HEK293 (cell line): ENCODE results near the gene E2F4.

Experiments used
- CTCF ChIA-PET: fragments of 350-600 bp; formaldehyde crosslinking; extraction: SDS; loops from one replicate; lab custom pipeline; 2021; ENCODE audit warnings: antibody characterized with exemption; lab: Yijun Ruan, JAX
- POLR2A ChIA-PET: fragments of 300-600 bp; formaldehyde crosslinking; extraction: SDS; loops from one replicate; lab custom pipeline; 2020; ENCODE audit warnings: antibody characterized with exemption, inconsistent platforms; lab: Yijun Ruan, JAX
- H3K27ac ChIP-seq: fragments of 200-500 bp; sonication (Bioruptor generic); 2 replicates; pipeline ENCODE4 v1.5.1; 2014; ENCODE audit warnings: low read depth, low read length, control low read depth, inconsistent platforms; ENCODE audit errors: extremely low read depth
- H3K36me3 ChIP-seq, 2 experiments: fragments of 200-500 bp in 1 of 2; sonication (Bioruptor generic) in 1 of 2; 1 replicate in 1 of 2; 2 replicates in 1 of 2; pipeline ENCODE4 v1.5.1; 2014 to 2017; ENCODE audit warnings: inconsistent platforms in 2 of 2, low read length in 2 of 2; ENCODE audit not compliant: control insufficient read depth in 2 of 2, insufficient read depth in 1 of 2
- H3K4me1 ChIP-seq: fragments of 200-500 bp; sonication (Bioruptor generic); 2 replicates; pipeline ENCODE4 v1.5.1; 2014; ENCODE audit warnings: mild to moderate bottlenecking, low read length, inconsistent platforms; ENCODE audit not compliant: control insufficient read depth, insufficient read depth
- H3K4me3 ChIP-seq: 2 replicates; pipeline ENCODE4 v1.5.1; 2011; ENCODE audit warnings: low read depth, mild to moderate bottlenecking, control low read depth, low read length, moderate library complexity
- H3K9me3 ChIP-seq: fragments of 200-500 bp; sonication (Bioruptor generic); 2 replicates; pipeline ENCODE4 v1.5.1; 2014; ENCODE audit warnings: low read depth, low read length, inconsistent platforms; ENCODE audit not compliant: control insufficient read depth, insufficient read depth
- GLI4 ChIP-seq: fragments of 450-650 bp; formaldehyde crosslinking; IDR thresholded peaks from 2 replicates; pipeline ENCODE4 v1.5.1; 2016; ENCODE audit warnings: missing biosample characterization, missing genetic modification characterization
- GLIS1 ChIP-seq: fragments of 450-650 bp; formaldehyde crosslinking; IDR thresholded peaks from 2 replicates; pipeline ENCODE4 v1.5.1; 2016; ENCODE audit warnings: missing biosample characterization, missing genetic modification characterization
- HIC1 ChIP-seq: fragments of 450-650 bp; formaldehyde crosslinking; IDR thresholded peaks from 2 replicates; pipeline ENCODE4 v1.5.1; 2016; ENCODE audit warnings: missing biosample characterization, missing genetic modification characterization
- PRDM6 ChIP-seq: fragments of 450-650 bp; formaldehyde crosslinking; IDR thresholded peaks from 2 replicates; pipeline ENCODE4 v1.5.1; 2017; ENCODE audit warnings: missing biosample characterization, missing genetic modification characterization
- ZEB2 ChIP-seq: fragments of 450-650 bp; formaldehyde crosslinking; IDR thresholded peaks from 2 replicates; pipeline ENCODE4 v1.5.1; 2016; ENCODE audit warnings: missing biosample characterization, missing genetic modification characterization
- ZNF112 ChIP-seq: fragments of 450-650 bp; formaldehyde crosslinking; IDR thresholded peaks from 2 replicates; pipeline ENCODE4 v1.5.0; 2017; ENCODE audit warnings: missing biosample characterization, missing genetic modification characterization
- ZNF114 ChIP-seq: fragments of 450-650 bp; formaldehyde crosslinking; IDR thresholded peaks from 2 replicates; pipeline ENCODE4 v1.5.0; 2017; ENCODE audit warnings: missing biosample characterization, missing genetic modification characterization
- ZNF157 ChIP-seq: fragments of 450-650 bp; formaldehyde crosslinking; IDR thresholded peaks from 2 replicates; pipeline ENCODE4 v1.5.1; 2016; ENCODE audit warnings: missing biosample characterization, missing genetic modification characterization
- ZNF221 ChIP-seq: fragments of 450-650 bp; formaldehyde crosslinking; IDR thresholded peaks from 2 replicates; pipeline ENCODE4 v1.5.1; 2017; ENCODE audit warnings: missing biosample characterization, missing genetic modification characterization, borderline replicate concordance
- ZNF274 ChIP-seq, 2 experiments: fragments of 200-500 bp in 1 of 2; fragments of 450-650 bp in 1 of 2; sonication (Bioruptor generic) in 1 of 2; formaldehyde crosslinking in 1 of 2; IDR thresholded peaks; 2 replicates each; pipeline versions ENCODE4 v1.5.1 to v1.6.1; 2014 to 2016; ENCODE audit warnings: borderline replicate concordance in 1 of 2, inconsistent platforms in 1 of 2, low read length in 1 of 2, missing biosample characterization in 1 of 2, missing genetic modification characterization in 1 of 2
- ZNF311 ChIP-seq: fragments of 450-650 bp; formaldehyde crosslinking; IDR thresholded peaks from 2 replicates; pipeline ENCODE4 v1.5.1; 2017; ENCODE audit warnings: missing biosample characterization, missing genetic modification characterization, borderline replicate concordance
- ZNF366 ChIP-seq: fragments of 450-650 bp; formaldehyde crosslinking; conservative IDR thresholded peaks from 2 replicates; pipeline ENCODE4 v1.5.1; 2016; ENCODE audit warnings: missing biosample characterization, missing genetic modification characterization
- ZNF37A ChIP-seq: fragments of 450-650 bp; IDR thresholded peaks from 2 replicates; pipeline ENCODE4 v1.5.1; 2018; ENCODE audit warnings: missing biosample characterization, missing genetic modification characterization
- ZNF391 ChIP-seq: fragments of 450-650 bp; formaldehyde crosslinking; IDR thresholded peaks from 2 replicates; pipeline ENCODE4 v1.5.1; 2016; ENCODE audit warnings: low read depth, missing biosample characterization, missing genetic modification characterization, borderline replicate concordance
- ZNF433 ChIP-seq: fragments of 450-650 bp; formaldehyde crosslinking; IDR thresholded peaks from 2 replicates; pipeline ENCODE4 v1.5.1; 2016; ENCODE audit warnings: missing biosample characterization, missing genetic modification characterization, low read depth
- ZNF544 ChIP-seq: fragments of 450-650 bp; formaldehyde crosslinking; IDR thresholded peaks from 2 replicates; pipeline ENCODE4 v1.5.0; 2017; ENCODE audit warnings: missing biosample characterization, missing genetic modification characterization
- ZNF549 ChIP-seq: fragments of 450-650 bp; IDR thresholded peaks from 2 replicates; pipeline ENCODE4 v1.5.1; 2018; ENCODE audit warnings: missing biosample characterization, missing genetic modification characterization, mild to moderate bottlenecking, inconsistent platforms, moderate library complexity
- ZNF555 ChIP-seq: fragments of 450-650 bp; formaldehyde crosslinking; conservative IDR thresholded peaks from 2 replicates; pipeline ENCODE4 v1.5.1; 2017; ENCODE audit warnings: missing biosample characterization, mild to moderate bottlenecking, missing genetic modification characterization, inconsistent platforms
- ZNF560 ChIP-seq: fragments of 450-650 bp; formaldehyde crosslinking; IDR thresholded peaks from 2 replicates; pipeline ENCODE4 v1.5.1; 2017; ENCODE audit warnings: missing biosample characterization, missing genetic modification characterization, borderline replicate concordance
- ZNF596 ChIP-seq: fragments of 450-650 bp; IDR thresholded peaks from 2 replicates; pipeline ENCODE4 v1.5.0; 2018; ENCODE audit warnings: missing biosample characterization, mild to moderate bottlenecking, missing genetic modification characterization, moderate library complexity
- ZNF600 ChIP-seq: fragments of 450-650 bp; formaldehyde crosslinking; IDR thresholded peaks from 2 replicates; pipeline ENCODE4 v1.5.1; 2016; ENCODE audit warnings: missing biosample characterization, missing genetic modification characterization
- ZNF692 ChIP-seq: fragments of 450-650 bp; formaldehyde crosslinking; IDR thresholded peaks from 2 replicates; pipeline ENCODE4 v1.5.1; 2016; ENCODE audit warnings: missing biosample characterization, missing genetic modification characterization
- ZNF747 ChIP-seq: fragments of 450-650 bp; formaldehyde crosslinking; IDR thresholded peaks from 2 replicates; pipeline ENCODE4 v1.5.1; 2016; ENCODE audit warnings: missing biosample characterization, missing genetic modification characterization
- ZNF76 ChIP-seq: fragments of 450-650 bp; formaldehyde crosslinking; IDR thresholded peaks from 2 replicates; pipeline ENCODE4; 2016; ENCODE audit warnings: low read depth, missing biosample characterization, missing genetic modification characterization, borderline replicate concordance
- ZNF785 ChIP-seq: fragments of 450-650 bp; formaldehyde crosslinking; IDR thresholded peaks from 2 replicates; pipeline ENCODE4 v1.5.1; 2016; ENCODE audit warnings: missing biosample characterization, missing genetic modification characterization
- ZNF791 ChIP-seq: fragments of 450-650 bp; formaldehyde crosslinking; IDR thresholded peaks from 2 replicates; pipeline ENCODE4 v1.5.1; 2016; ENCODE audit warnings: missing biosample characterization, missing genetic modification characterization
- ZNF792 ChIP-seq: fragments of 450-650 bp; formaldehyde crosslinking; IDR thresholded peaks from 2 replicates; pipeline ENCODE4 v1.5.1; 2016; ENCODE audit warnings: missing biosample characterization, missing genetic modification characterization
- ZSCAN30 ChIP-seq: fragments of 450-650 bp; IDR thresholded peaks from 2 replicates; pipeline ENCODE4 v1.5.1; 2018; ENCODE audit warnings: missing biosample characterization, mild to moderate bottlenecking, missing genetic modification characterization, moderate library complexity

Gene E2F4

GRCh38 chr16:67237396-67238277, 45.7 kb downstream of the E2F4 start:
- ChIA-PET CTCF (interaction anchor here (1.1 to 1.2 kb wide), 2 partner anchors 8 to 14 kb away, joined by 3 to 5 read pairs; no protein-coding TSS in a partner anchor), POLR2A (interaction anchor here (1.3 to 4.0 kb wide), 4 partner anchors 9 to 40 kb away, joined by 3 to 25 read pairs (median 12); partner anchors contain the start of genes FHOD1 and TMEM208)
- TF ChIP-seq GLIS1 (tag by site-specific recombination) (no peak), ZNF274 (IDR thresholded peaks at IDR 0.05; ENCODE audit: low read length) (no peak), ZNF274 (tag by site-specific recombination; IDR thresholded peaks at IDR 0.05; ENCODE audit: borderline replicate concordance) (no peak), ZNF433 (no peak), ZNF785 (tag by site-specific recombination) (no peak), GLI4 (tag by site-specific recombination) (no peak), ZNF692 (tag by site-specific recombination) (no peak), ZNF157 (tag by site-specific recombination) (no peak), ZNF311 (tag by site-specific recombination) (no peak), ZNF112 (tag by site-specific recombination) (no peak), ZNF596 (tag by site-specific recombination) (no peak), PRDM6 (tag by site-specific recombination) (no peak), ZNF555 (tag by site-specific recombination) (no peak), ZNF366 (tag by site-specific recombination) (no peak), ZSCAN30 (tag by site-specific recombination) (no peak), ZNF747 (tag by site-specific recombination) (no peak)
- no peak overlapping the region for H3K27ac ChIP-seq
- H3K9me3 ChIP-seq, result no peaks in the 10 kb centered on the region
- H3K4me1 ChIP-seq, result no peaks in the 10 kb centered on the region
- no peak overlapping the region for H3K4me3 ChIP-seq
- peaks cover 4 to 67% of the 10 kb centered on the region in 2 experiments; a peak in 2 of 3 replicates for H3K36me3 ChIP-seq

- H3K27ac ChIP-seq, result no peak overlapping the region
- H3K9me3 ChIP-seq, result no peaks in the 10 kb centered on the region
- H3K4me3 ChIP-seq, result no peak overlapping the region
- ChIA-PET POLR2A (interaction anchor here (3.1 to 4.0 kb wide), 2 partner anchors 9 to 11 kb away, joined by 22 to 25 read pairs; partner anchors contain the start of genes FHOD1 and TMEM208), CTCF (interaction anchor here (1.1 to 1.2 kb wide), 2 partner anchors 8 to 15 kb away, joined by 3 to 5 read pairs; no protein-coding TSS in a partner anchor)
- H3K36me3 ChIP-seq, result peaks cover 4 to 65% of the 10 kb centered on the region in 2 experiments; a peak in 2 of 3 replicates
- no peaks in the 10 kb centered on the region for H3K4me1 ChIP-seq
- TF ChIP-seq HIC1 (tag by site-specific recombination) (no peak), ZNF114 (tag by site-specific recombination) (no peak), ZNF76 (no peak), ZNF549 (no peak), ZNF600 (tag by site-specific recombination) (no peak), ZNF37A (no peak), ZNF560 (no peak), ZNF791 (tag by site-specific recombination) (no peak), ZNF221 (tag by site-specific recombination) (no peak), ZNF792 (tag by site-specific recombination) (no peak), ZEB2 (tag by site-specific recombination) (no peak), GLI4 (tag by site-specific recombination) (no peak), ZNF544 (tag by site-specific recombination) (no peak), ZNF391 (no peak)
These were observed 46.3 kb downstream of the E2F4 start for GRCh38 chr16:67238278-67238575.
